GM19238 (cell line): ENCODE results near the gene PLOD3.

ENCODE experiments used
- DNase-seq: peaks from one replicate; pipeline ENCODE4 v3.0.0; 2011; ENCODE audit warnings: low spot score; ENCODE audit not compliant: insufficient read length

The PLOD3 gene

GRCh38 chr7:101185258-101185839 is 32.0 kb downstream of the PLOD3 start:
- DNase-seq, result no peak

DNA sequence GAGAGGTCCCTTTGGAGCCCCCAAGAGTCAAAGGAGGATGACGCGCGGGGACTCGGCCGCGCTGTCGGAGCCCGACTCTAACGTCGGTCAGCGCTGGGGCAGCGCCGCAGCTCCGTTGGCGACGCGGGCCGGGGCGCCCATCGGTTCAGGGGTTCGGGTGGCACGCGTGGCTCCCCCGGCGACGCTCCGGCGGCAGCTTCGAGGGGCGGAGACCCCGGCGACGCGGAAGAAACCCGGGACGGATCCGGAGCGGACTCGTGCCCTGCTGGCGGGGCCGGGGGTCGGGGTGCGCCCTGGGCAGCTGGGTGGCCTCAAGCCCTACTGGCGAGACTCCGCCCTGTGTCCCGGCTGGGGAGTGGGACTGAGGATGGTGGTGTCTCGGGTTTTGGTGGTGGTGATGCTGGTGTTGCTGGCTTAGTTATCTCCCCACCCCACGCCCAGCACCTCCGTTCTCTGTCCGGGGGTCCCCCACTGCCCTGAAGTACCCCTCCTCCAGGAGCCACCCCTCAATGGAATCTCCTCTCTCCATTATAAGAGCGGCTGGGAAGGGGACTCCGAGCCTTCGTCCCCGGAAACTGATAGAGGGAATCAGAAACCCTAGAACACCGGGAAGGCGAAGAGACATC is 37.1 kb downstream of the PLOD3 start, which contains the start of gene NAT16:
Gene NAT16, minus strand, starts transcription at position 164 of the 626 bp plus-strand sequence. CDS start 5,486 bp downstream, outside the sequence.
- no peak for DNase-seq

GRCh38 chr7:101179713-101180112 is 37.7 kb downstream of the PLOD3 start:
- DNase-seq, result no peak

GRCh38 chr7:101179117-101179516 is 38.3 kb downstream of the PLOD3 start:
- DNase-seq, result no peak

- no peak for DNase-seq
Observed at GRCh38 chr7:101177644-101178043, 39.7 kb downstream of the PLOD3 start.

DNA sequence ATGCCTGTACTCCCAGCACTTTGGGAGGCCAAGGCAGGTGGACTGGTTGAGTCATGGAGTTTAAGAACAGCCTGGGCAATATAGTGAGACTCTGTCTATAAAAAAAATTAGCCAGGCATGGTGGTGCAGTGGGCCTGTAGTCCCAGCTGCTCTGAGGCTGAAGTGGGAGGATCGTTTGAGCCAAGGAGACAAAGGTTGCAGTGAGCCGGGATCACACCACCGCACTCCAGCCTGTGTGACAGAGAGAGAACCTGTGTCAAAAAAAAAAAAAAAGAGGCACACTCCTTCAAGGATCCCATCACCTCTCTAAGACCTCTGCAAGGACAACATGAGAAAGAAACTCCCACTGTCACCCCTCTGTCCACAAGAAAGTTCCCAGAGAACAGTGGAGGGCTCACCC is 41.7 kb downstream of the PLOD3 start:
- no peak for DNase-seq

DNA sequence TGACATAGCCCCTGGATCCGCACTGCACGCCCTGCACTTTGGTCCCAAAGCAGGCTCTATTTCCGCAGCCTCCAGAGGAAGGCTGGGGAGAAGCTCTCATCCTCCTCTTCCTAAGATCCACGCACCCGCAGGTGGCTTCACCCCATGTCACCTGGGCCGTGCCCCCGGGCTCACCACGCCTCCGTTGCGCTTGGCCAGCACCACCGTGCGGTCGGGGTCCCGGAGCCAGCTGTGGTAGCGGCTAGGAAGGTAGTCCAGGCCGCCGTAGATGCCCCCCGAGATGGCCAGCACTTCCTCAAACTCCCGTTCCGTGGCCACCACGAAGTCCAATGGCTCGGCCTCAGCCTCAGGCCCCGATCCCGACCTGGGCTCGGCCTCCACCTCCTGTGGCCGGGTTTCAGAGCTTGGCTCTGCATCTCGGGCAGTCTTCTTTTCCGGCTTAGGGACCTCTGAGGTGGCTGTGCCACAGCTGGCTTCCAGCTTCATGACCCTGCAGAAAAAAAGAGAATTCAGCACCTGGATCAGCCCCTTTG is 43.0 kb downstream of the PLOD3 start:
- no peak for DNase-seq

DNA sequence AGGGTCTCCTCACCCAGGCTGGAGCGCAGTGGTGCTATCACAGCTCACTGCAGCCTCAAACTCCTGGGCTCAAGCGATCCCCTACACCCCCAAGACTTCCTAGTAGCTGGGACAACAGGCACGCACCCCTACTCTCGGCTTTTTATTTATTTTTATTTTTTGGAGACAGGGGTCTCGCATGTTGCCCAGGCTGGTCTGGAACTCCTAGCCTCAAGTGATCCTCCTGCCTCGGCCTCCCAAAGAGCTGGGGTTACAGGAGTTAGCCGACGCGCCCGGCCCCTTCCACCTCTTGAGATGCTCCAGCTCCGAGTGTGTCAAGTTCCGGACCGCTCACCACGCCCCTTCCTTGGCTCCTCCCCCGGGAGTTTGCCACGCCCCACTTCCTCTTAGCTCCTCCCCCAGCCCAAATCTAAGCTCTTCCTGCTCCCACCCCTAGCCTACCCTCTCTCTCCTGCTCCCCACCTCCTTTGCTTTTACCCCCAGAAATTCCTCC is 43.6 kb downstream of the PLOD3 start:
- peak; percentile 63 for DNase-seq

GRCh38 chr7:101172854-101173751 is 44.3 kb downstream of the PLOD3 start:
- DNase-seq, result no peak

- DNase-seq, result no peak
Observed at GRCh38 chr7:101172005-101172853, 45.2 kb downstream of the PLOD3 start.

GRCh38 chr7:101171442-101171837 is 45.9 kb downstream of the PLOD3 start:
- DNase-seq, result no peak

- DNase-seq, result no peak
Observed at GRCh38 chr7:101170617-101171441, 46.6 kb downstream of the PLOD3 start.

DNA sequence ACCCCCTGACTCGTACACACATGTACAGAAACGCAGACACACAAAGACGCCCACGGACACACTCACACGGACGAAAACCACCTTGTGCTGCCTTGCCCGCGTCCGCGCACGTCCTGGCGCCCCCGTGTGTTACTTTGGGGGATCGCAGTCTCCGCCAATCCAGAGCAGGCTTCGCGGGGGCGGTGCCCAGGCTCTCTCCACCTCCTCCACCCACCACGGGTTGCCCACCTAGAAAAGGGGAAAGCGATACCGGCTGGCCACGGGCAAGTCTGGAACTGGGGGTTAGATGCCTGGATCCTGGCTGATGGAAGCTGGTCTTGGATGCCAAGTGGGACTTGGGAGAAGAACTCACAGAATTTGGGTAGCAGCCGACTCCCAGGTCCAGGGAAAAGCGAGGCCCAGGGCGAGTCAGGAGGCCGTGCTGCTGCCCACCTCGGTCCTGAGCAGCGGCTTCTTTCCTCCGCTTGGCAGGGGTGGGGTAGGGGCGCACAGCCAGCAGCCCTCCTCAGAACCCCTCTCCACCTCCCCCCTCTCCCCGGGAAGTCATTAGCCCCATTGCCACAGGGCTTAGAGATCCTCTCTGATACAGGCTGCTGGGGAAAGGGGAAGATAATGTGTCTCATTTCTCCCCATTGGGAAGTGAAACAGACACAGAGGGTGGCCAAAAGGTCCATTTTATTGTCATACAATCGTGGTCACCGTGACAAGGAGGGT is 47.4 kb downstream of the PLOD3 start:
- DNase-seq, result peak; percentile 76

- no peak for DNase-seq
Observed at GRCh38 chr7:101169110-101169837, 48.1 kb downstream of the PLOD3 start.

DNA sequence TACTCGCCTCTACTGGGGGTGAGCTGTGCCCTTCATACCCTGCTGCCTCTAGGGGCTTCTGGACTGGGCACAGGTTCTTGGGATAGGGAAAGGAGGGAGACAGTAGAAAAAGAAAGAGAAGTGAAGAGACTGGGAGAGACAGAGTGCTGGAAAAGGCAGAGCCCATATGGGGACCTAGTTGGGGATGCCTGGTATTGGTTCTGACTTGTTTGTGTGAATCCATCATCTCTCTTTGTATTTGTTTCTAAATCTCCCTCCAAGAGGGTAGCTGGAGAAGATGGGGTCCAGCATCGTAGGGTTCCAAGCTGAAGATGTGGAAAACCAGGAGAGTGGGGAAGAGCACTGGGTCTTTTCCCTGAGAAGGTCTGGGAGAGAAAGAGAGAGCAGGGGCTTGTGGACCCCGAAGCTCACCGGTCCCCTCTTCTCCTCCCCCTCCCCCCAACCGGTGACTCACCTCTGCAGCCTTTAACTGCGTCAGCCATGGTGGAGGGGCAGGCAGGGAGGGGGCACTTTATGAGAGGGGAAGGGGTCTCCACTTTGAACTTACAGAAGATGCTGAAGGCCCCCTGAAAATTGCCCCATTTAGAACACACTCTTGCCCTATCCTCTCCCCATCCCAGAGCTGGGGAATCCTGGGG is 48.9 kb downstream of the PLOD3 start:
- DNase-seq, result no peak

DNA sequence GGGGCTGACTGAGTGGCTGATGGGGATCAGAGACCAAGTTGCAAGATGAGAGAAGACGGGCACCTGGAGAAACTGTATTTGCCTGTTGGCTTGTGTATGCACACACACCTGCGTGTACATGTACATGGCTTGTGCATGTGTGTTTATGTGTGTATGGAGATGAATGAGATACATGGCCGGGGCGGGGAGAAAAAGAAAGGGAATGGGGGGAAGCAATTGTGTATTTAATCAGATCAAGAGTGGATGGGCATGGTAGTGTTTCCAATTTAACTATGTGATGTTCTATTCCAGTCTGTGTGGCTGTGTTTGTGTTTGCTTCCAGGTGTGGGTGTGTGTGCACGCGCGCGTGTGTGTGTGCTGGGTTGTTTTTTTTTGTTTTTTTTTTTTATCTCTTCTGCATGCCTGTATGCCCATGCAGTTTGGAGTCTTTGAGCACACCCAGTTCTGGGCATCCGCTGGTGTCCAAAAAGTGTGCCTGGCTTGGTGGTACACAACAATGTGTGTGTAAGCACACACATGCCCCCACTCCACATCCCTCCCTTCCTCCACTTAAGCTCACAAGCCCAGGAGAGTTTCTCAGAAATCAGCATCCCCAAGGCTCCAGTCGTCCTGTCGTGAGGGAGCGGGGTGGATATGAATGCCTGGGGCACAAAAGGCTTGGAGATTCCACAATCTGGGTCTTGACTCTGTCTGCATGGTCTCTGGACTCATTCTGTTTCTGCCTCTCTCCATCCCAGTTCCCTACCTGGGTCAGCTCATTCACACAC is 49.6 kb downstream of the PLOD3 start:
- no peak for DNase-seq

DNA sequence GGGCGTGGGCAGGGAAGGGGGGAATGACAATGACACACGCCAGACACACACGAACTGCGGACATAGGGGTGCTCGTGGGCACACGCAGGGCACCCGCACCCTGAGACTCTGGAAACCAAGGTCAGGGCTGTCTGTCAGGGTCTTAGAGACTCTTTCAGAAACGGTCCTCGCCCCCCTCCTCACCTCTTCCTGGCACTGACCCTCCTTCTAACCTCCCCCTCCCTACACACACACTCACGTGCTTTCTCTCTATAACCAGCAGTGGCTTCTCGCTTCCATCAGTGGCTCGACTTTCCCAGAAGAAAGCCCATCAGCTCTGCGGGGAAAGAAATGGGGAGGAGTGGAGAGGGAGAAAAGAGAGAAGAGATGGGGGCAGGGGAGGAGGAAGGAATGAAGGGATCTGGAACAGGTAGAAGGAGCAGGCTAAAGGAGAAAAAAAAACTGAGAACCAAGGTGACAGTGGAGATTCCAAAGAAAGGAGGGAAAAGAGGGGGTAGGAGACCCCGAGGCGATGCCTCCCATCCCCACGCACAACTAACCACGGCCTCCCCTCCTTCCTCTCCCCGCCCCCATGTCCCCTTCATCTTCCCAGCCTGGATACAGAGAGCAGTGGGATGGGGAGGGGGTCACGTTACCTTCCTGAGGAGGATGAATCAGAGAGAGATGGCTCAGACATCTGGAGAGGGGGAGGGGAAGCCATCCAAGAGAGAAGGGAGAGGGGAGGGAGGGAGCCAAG is 50.3 kb downstream of the PLOD3 start:
- no peak for DNase-seq
